Measurements from ENCODE around the gene DCTPP1. TPM values are rescaled to one million over a fixed set of nuclear protein-coding genes. Genes with fewer than 3 reads are reported as not detected.

DCTPP1 gene
- total and polyA plus RNA-seq, 4 experiments from 2014 or later: 15.0 to 115 (median 52.5) TPM

- Histone ChIP-seq H3K9me3 (ENCODE audit: control insufficient read depth in 1 of 2, low read length in 2 of 2) (no peaks in the 10 kb centered on the region), H3K36me3 (ENCODE audit: insufficient read depth, low read length) (no peaks in the 10 kb centered on the region), H3K27me3 (ENCODE audit: insufficient read depth, low read length) (no peaks in the 10 kb centered on the region), H3K4me1 (ENCODE audit: insufficient read depth, low read length) (peaks cover 35% of the 10 kb centered on the region), H3K27ac (ENCODE audit: low read depth, low read length) (peak overlapping the region; percentile 48), H3K4me3 (ENCODE audit: low read length in 2 of 2) (no peak overlapping the region)
- no peaks in the 10 kb centered on the region for H3K36me3 Mint-ChIP-seq
- peak overlapping the region in 5 of 7 donors; percentile 35 to 95 (median 89) for H3K27ac Mint-ChIP-seq
- H3K4me1 Mint-ChIP-seq: peaks cover 17 to 44% (median 30%) of the 10 kb centered on the region in 4 donors
- H3K9me3 Mint-ChIP-seq: peaks cover 0 to 2% (median 0%) of the 10 kb centered on the region in 8 donors
- CTCF ChIA-PET (ENCODE audit: partially characterized antibody): interaction anchor here (3.9 to 8.1 kb wide), 3 partner anchors 11 to 30 kb away, joined by 12 to 95 read pairs (median 55); partner anchors contain the start of genes DCTPP1 and ITGAL
- POLR2A ChIA-PET (ENCODE audit: partially characterized antibody): interaction anchor here (0.9 to 29.5 kb wide), 15 partner anchors 10 to 394 kb away, joined by 3 to 1162 read pairs (median 9); partner anchors contain the start of genes ALDOA, DCTPP1, ITGAL and SEPHS2
- no peak for DNase-seq
- peak overlapping the region in 2 of 8 donors; percentile 39 to 74 for H3K4me3 Mint-ChIP-seq
- H3K27me3 Mint-ChIP-seq: no peaks in the 10 kb centered on the region
- intact Hi-C loops (cut with micrococcal nuclease): no loop called here
Observed at GRCh38 chr16:30459456-30459855, 29.6 kb upstream of the DCTPP1 start.

DNA sequence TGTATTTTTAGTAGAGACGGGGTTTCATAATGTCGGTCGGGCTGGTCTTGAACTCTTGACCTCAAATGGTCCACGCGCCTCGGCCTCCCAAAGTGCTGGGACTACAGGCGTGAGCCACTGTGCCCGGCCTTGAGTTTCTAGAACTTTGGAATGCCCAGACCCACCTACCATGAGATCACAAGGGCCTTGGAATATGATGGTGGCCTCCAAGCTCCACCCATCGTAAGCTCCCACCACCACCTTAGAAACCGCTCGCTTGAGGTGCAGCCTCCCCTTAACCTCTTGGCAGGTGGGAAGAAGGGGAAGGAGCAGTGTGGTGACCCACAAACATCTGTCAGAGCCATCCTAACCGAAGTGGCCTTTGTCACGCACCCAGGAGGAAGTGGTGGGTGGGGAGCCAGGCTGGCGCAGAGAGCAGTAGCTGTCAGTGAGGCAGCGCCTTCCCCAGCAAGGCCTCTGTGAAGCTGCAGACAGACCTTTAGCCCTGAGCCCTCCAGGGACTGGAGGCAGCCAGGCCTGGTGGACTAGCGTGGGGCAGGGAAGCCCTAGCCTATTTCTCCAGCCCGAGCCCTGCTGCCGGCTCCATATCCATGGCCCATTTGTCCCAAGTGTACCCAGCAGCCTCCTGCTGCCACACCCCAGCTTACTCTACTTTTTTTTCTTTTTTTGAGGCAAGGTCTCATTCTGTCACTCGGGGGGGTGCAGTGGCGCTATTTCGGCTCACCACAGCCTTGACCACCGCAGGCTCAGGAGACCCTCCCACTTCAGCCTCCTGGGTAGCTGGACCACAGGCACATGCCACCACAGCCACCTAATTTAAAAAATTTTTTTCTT is 28.9 kb upstream of the DCTPP1 start:
- DNase-seq: peak; percentile 72 to 85 (median 76)
- intact Hi-C loops (cut with micrococcal nuclease): loop anchor here (1.0 kb wide), 1 partner anchor 14 kb away; the partner anchor contains the start of gene ITGAL
- H3K27ac ChIP-seq (ENCODE audit: low read depth, low read length): peak overlapping the region; percentile 48
- peak overlapping the region in 1 of 2 donors; percentile 19 for H3K4me3 ChIP-seq (ENCODE audit: low read length in 2 of 2)
- Mint-ChIP-seq H3K9me3 (peaks cover 0 to 2% (median 0%) of the 10 kb centered on the region in 8 donors), H3K4me3 (peak overlapping the region; percentile 64 to 81 (median 70)), H3K4me1 (peaks cover 18 to 49% (median 31%) of the 10 kb centered on the region in 4 donors), H3K27me3 (no peaks in the 10 kb centered on the region), H3K27ac (peak overlapping the region; percentile 87 to 95 (median 89)), H3K36me3 (no peaks in the 10 kb centered on the region)
- H3K9me3 ChIP-seq (ENCODE audit: control insufficient read depth in 1 of 2, low read length in 2 of 2): no peaks in the 10 kb centered on the region
- H3K27me3 ChIP-seq (ENCODE audit: insufficient read depth, low read length): no peaks in the 10 kb centered on the region
- ChIA-PET POLR2A (ENCODE audit: partially characterized antibody) (interaction anchor here (0.6 to 29.5 kb wide), 21 partner anchors 9 to 393 kb away, joined by 3 to 1162 read pairs (median 6); partner anchors contain the start of genes ALDOA, DCTPP1, ITGAL and PRR14), CTCF (ENCODE audit: partially characterized antibody) (interaction anchor here (1.0 to 8.1 kb wide), 6 partner anchors 10 to 170 kb away, joined by 3 to 95 read pairs (median 8); partner anchors contain the start of genes DCTPP1 and ITGAL)
- H3K36me3 ChIP-seq (ENCODE audit: insufficient read depth, low read length): no peaks in the 10 kb centered on the region
- peaks cover 35% of the 10 kb centered on the region for H3K4me1 ChIP-seq (ENCODE audit: insufficient read depth, low read length)

GRCh38 chr16:30457743-30458560 is 28.1 kb upstream of the DCTPP1 start:
- H3K36me3 Mint-ChIP-seq: no peaks in the 10 kb centered on the region
- peaks cover 35% of the 10 kb centered on the region for H3K4me1 ChIP-seq (ENCODE audit: insufficient read depth, low read length)
- no peaks in the 10 kb centered on the region for H3K27me3 ChIP-seq (ENCODE audit: insufficient read depth, low read length)
- H3K4me3 Mint-ChIP-seq: peak overlapping the region; percentile 44 to 81 (median 70)
- peak overlapping the region; percentile 48 for H3K27ac ChIP-seq (ENCODE audit: low read depth, low read length)
- H3K4me3 ChIP-seq (ENCODE audit: low read length in 2 of 2): no peak overlapping the region
- DNase-seq: no peak
- H3K27me3 Mint-ChIP-seq: no peaks in the 10 kb centered on the region
- H3K9me3 ChIP-seq (ENCODE audit: control insufficient read depth in 1 of 2, low read length in 2 of 2): no peaks in the 10 kb centered on the region
- H3K36me3 ChIP-seq (ENCODE audit: insufficient read depth, low read length): no peaks in the 10 kb centered on the region
- peaks cover 18 to 49% (median 31%) of the 10 kb centered on the region in 4 donors for H3K4me1 Mint-ChIP-seq
- intact Hi-C loops (cut with micrococcal nuclease): loop anchor here (1.0 kb wide), 1 partner anchor 14 kb away; the partner anchor contains the start of gene ITGAL
- ChIA-PET POLR2A (ENCODE audit: partially characterized antibody) (interaction anchor here (0.6 to 29.5 kb wide), 22 partner anchors 9 to 393 kb away, joined by 3 to 1162 read pairs (median 6); partner anchors contain the start of genes ALDOA, DCTPP1, ITGAL and PRR14), CTCF (ENCODE audit: partially characterized antibody) (interaction anchor here (1.0 to 8.1 kb wide), 8 partner anchors 9 to 171 kb away, joined by 3 to 95 read pairs (median 6); partner anchors contain the start of genes DCTPP1 and ITGAL)
- H3K27ac Mint-ChIP-seq: peak overlapping the region; percentile 87 to 95 (median 89)
- H3K9me3 Mint-ChIP-seq: peaks cover 0 to 2% (median 0%) of the 10 kb centered on the region in 8 donors

DNA sequence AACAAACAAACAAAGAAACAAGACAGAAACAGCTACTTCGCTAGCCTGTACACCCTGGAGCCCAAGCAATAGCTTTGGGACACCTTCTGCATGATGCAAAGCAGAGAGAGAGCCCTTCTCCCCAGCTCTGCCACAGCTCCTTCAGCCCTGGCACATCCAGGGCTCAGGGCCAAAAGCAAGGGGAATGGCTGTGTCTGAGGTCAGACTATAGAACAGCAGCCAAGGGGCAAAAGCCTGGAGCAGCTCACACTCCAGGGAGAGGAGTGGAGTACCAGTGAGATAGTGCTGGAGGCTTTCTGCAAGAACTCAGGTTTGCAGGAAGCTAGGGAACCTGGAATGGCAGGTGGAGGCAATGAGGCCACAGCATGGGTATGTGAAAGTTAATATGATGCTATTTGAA is 27.4 kb upstream of the DCTPP1 start:
- H3K27ac ChIP-seq (ENCODE audit: low read depth, low read length): no peak overlapping the region
- H3K4me3 ChIP-seq (ENCODE audit: low read length in 2 of 2): no peak overlapping the region
- Mint-ChIP-seq H3K27me3 (no peaks in the 10 kb centered on the region), H3K27ac (peak overlapping the region in 6 of 7 donors; percentile 24 to 89 (median 56)), H3K36me3 (no peaks in the 10 kb centered on the region), H3K4me1 (peaks cover 18 to 49% (median 31%) of the 10 kb centered on the region in 4 donors), H3K9me3 (peaks cover 0 to 2% (median 0%) of the 10 kb centered on the region in 8 donors), H3K4me3 (peak overlapping the region in 2 of 8 donors; percentile 39 to 62)
- H3K36me3 ChIP-seq (ENCODE audit: insufficient read depth, low read length): no peaks in the 10 kb centered on the region
- ChIA-PET CTCF (ENCODE audit: partially characterized antibody) (interaction anchor here (1.1 to 8.1 kb wide), 8 partner anchors 8 to 57 kb away, joined by 3 to 95 read pairs (median 10); partner anchors contain the start of genes DCTPP1 and ITGAL), POLR2A (ENCODE audit: partially characterized antibody) (interaction anchor here (0.7 to 29.5 kb wide), 10 partner anchors 8 to 194 kb away, joined by 4 to 1162 read pairs (median 11); partner anchors contain the start of genes DCTPP1, ITGAL, PRR14 and SEPHS2)
- H3K9me3 ChIP-seq (ENCODE audit: control insufficient read depth in 1 of 2, low read length in 2 of 2): no peaks in the 10 kb centered on the region
- DNase-seq: no peak
- intact Hi-C loops (cut with micrococcal nuclease): no loop called here
- peaks cover 35% of the 10 kb centered on the region for H3K4me1 ChIP-seq (ENCODE audit: insufficient read depth, low read length)
- no peaks in the 10 kb centered on the region for H3K27me3 ChIP-seq (ENCODE audit: insufficient read depth, low read length)

GRCh38 chr16:30456302-30456701 is 26.5 kb upstream of the DCTPP1 start:
- peaks cover 35% of the 10 kb centered on the region for H3K4me1 ChIP-seq (ENCODE audit: insufficient read depth, low read length)
- H3K4me1 Mint-ChIP-seq: peaks cover 18 to 49% (median 29%) of the 10 kb centered on the region in 4 donors
- H3K27ac Mint-ChIP-seq: peak overlapping the region in 4 of 7 donors; percentile 19 to 89 (median 58)
- intact Hi-C loops (cut with micrococcal nuclease): no loop called here
- H3K36me3 ChIP-seq (ENCODE audit: insufficient read depth, low read length): no peaks in the 10 kb centered on the region
- H3K27me3 ChIP-seq (ENCODE audit: insufficient read depth, low read length): no peaks in the 10 kb centered on the region
- H3K27me3 Mint-ChIP-seq: no peaks in the 10 kb centered on the region
- DNase-seq: no peak
- no peaks in the 10 kb centered on the region for H3K9me3 ChIP-seq (ENCODE audit: control insufficient read depth in 1 of 2, low read length in 2 of 2)
- ChIA-PET CTCF (ENCODE audit: partially characterized antibody) (interaction anchor here (0.7 to 8.1 kb wide), 8 partner anchors 7 to 173 kb away, joined by 3 to 95 read pairs (median 10); partner anchors contain the start of genes DCTPP1 and ITGAL), POLR2A (ENCODE audit: partially characterized antibody) (interaction anchor here (0.5 to 29.5 kb wide), 7 partner anchors 11 to 95 kb away, joined by 3 to 1162 read pairs (median 5); partner anchors contain the start of genes ITGAL, SEPHS2 and ZNF747)
- no peak overlapping the region for H3K27ac ChIP-seq (ENCODE audit: low read depth, low read length)
- no peaks in the 10 kb centered on the region for H3K36me3 Mint-ChIP-seq
- no peak overlapping the region for H3K4me3 ChIP-seq (ENCODE audit: low read length in 2 of 2)
- H3K9me3 Mint-ChIP-seq: peaks cover 0 to 2% (median 0%) of the 10 kb centered on the region in 8 donors
- no peak overlapping the region for H3K4me3 Mint-ChIP-seq

Data from CD4-positive, alpha-beta memory T cell (primary cell).